Smooth muscle cell (in vitro differentiated cells): ENCODE measurements around the gene MAD1L1. TPM values are rescaled to one million over a fixed set of nuclear protein-coding genes. Genes with fewer than 3 reads are reported as not detected.
"Not testable (repeated sequence)": the region's sequence is repeated elsewhere in the genome, so short reads cannot be mapped to it uniquely, and the experiment has no call there.

Source experiments
- DNase-seq: peaks from one replicate; lab custom pipeline; 2025; ENCODE audit not compliant: unreplicated experiment; lab: John Stamatoyannopoulos, UW
- H2AFZ ChIP-seq: fragments of 200-600 bp; sonication (generic); 2 replicates; pipeline ENCODE4 v1.6.0; 2016; ENCODE audit warnings: antibody characterized with exemption, low read depth, mild to moderate bottlenecking
- H3F3A ChIP-seq: fragments of 200-600 bp; sonication (generic); 2 replicates; pipeline ENCODE4 v1.6.0; 2017; ENCODE audit warnings: antibody characterized with exemption, low read depth
- H3K27ac ChIP-seq: fragments of 200-600 bp; sonication (generic); 2 replicates; pipeline ENCODE4 v1.5.1; 2016; ENCODE audit warnings: low read depth, mild to moderate bottlenecking
- H3K27me3 ChIP-seq: fragments of 200-600 bp; sonication (generic); 2 replicates; pipeline ENCODE4 v1.6.1; 2016; ENCODE audit warnings: low read depth, mild to moderate bottlenecking
- H3K36me3 ChIP-seq: fragments of 200-600 bp; sonication (generic); 2 replicates; pipeline ENCODE4 v1.5.1; 2016; ENCODE audit warnings: low read depth
- H3K4me1 ChIP-seq: fragments of 200-600 bp; sonication (generic); 2 replicates; pipeline ENCODE4 v1.5.1; 2016; ENCODE audit warnings: low read depth
- H3K4me2 ChIP-seq: fragments of 200-600 bp; sonication (generic); 2 replicates; pipeline ENCODE4 v1.6.0; 2016; ENCODE audit warnings: mild to moderate bottlenecking
- H3K4me3 ChIP-seq: fragments of 200-600 bp; sonication (generic); 2 replicates; pipeline ENCODE4 v1.5.1; 2016; ENCODE audit warnings: mild to moderate bottlenecking
- H3K79me2 ChIP-seq: fragments of 200-600 bp; sonication (generic); 2 replicates; pipeline ENCODE4 v1.6.0; 2016; ENCODE audit warnings: low read depth, mild to moderate bottlenecking
- H3K9ac ChIP-seq: fragments of 200-600 bp; sonication (generic); 2 replicates; pipeline ENCODE4 v1.6.0; 2016; ENCODE audit warnings: low read depth
- H3K9me3 ChIP-seq: fragments of 200-600 bp; sonication (generic); replicated peaks from 2 replicates; pipeline ENCODE4 v1.5.1; 2016; ENCODE audit warnings: low read depth
- H4K20me1 ChIP-seq: fragments of 200-600 bp; sonication (generic); 2 replicates; pipeline ENCODE4 v1.6.0; 2016; ENCODE audit warnings: low read depth
- CTCF ChIP-seq: fragments of 200-600 bp; sonication (generic); IDR thresholded peaks from 2 replicates; pipeline ENCODE4 v1.5.1; 2017; ENCODE audit warnings: borderline replicate concordance, mild to moderate bottlenecking, antibody characterized with exemption; ENCODE audit not compliant: insufficient read depth, poor library complexity, severe bottlenecking
- WGBS: methylation state at CpG from one replicate; pipeline ENCODE4 v1.1.7; 2016; ENCODE audit warnings: low lambda C conversion rate; 5-methylcytosine and 5-hydroxymethylcytosine counted together
- polyA plus RNA-seq: library from polyadenylated mRNA; unstranded; fragments of >200 nt; fragmentation: Nextera tagmentation; extraction: Ambion mirVana; gene quantifications from 2 replicates; pipeline ENCODE4 v1.2.1, GENCODE V29; 2016
- total RNA-seq: library from RNA; depleted of rRNA; stranded (reverse); fragments of >200 nt; gene quantifications from 2 replicates; pipeline ENCODE4 v1.2.3, GENCODE V29; 2014

Gene MAD1L1
- total and polyA plus RNA-seq, 2 experiments from 2014 or later, result 33.4 to 60.7 TPM

GRCh38 chr7:1826931-1827330 lies 405.8 kb downstream of the MAD1L1 start:
- H3F3A ChIP-seq, result not testable (repeated sequence)

GRCh38 chr7:1825897-1826741 lies 406.6 kb downstream of the MAD1L1 start:
- H3K4me1 ChIP-seq, result no peaks in the 10 kb centered on the region
- 95% methylated on average over 44 of the region's 45 CpGs for WGBS

More at GRCh38 chr7:1826931-1827330, 405.8 kb downstream of the MAD1L1 start:
- H3K9ac ChIP-seq, H3K4me3 ChIP-seq, H3K4me1 ChIP-seq, H3K79me2 ChIP-seq, H3K36me3 ChIP-seq, H3K27ac ChIP-seq, H4K20me1 ChIP-seq, H3K9me3 ChIP-seq, H3K4me2 ChIP-seq, H2AFZ ChIP-seq, H3K27me3 ChIP-seq, DNase-seq: not testable (repeated sequence)
- WGBS, result 89% methylated on average over 15 of the region's 21 CpGs

GRCh38 chr7:1825647-1825896 lies 407.2 kb downstream of the MAD1L1 start:
- not testable (repeated sequence) for H3K9me3 ChIP-seq, H3K4me1 ChIP-seq, H4K20me1 ChIP-seq, H3K27me3 ChIP-seq, H2AFZ ChIP-seq, H3K4me3 ChIP-seq, H3K36me3 ChIP-seq, H3K9ac ChIP-seq, H3K79me2 ChIP-seq, H3F3A ChIP-seq, H3K4me2 ChIP-seq, DNase-seq, H3K27ac ChIP-seq
- WGBS, result 95% methylated on average over 4 of the region's 4 CpGs

More at GRCh38 chr7:1825897-1826741, 406.6 kb downstream of the MAD1L1 start:
- H3K9ac ChIP-seq, result no peak overlapping the region
- DNase-seq, result no peak
- H3K4me2 ChIP-seq, result no peak overlapping the region
- TF ChIP-seq CTCF, result no peak
- no peaks in the 10 kb centered on the region for H3F3A ChIP-seq
- no peaks in the 10 kb centered on the region for H4K20me1 ChIP-seq
- no peak overlapping the region for H3K27ac ChIP-seq
- no peaks in the 10 kb centered on the region for H3K27me3 ChIP-seq
- no peaks in the 10 kb centered on the region for H3K36me3 ChIP-seq
- no peaks in the 10 kb centered on the region for H3K79me2 ChIP-seq
- H3K9me3 ChIP-seq, result no peaks in the 10 kb centered on the region
- H2AFZ ChIP-seq, result no peak overlapping the region
- H3K4me3 ChIP-seq, result no peak overlapping the region

GRCh38 chr7:1824882-1825646 lies 407.7 kb downstream of the MAD1L1 start:
- not testable (repeated sequence) for H3K79me2 ChIP-seq, H3K4me1 ChIP-seq, H3K27ac ChIP-seq, H3F3A ChIP-seq, H3K4me3 ChIP-seq, H3K9ac ChIP-seq, H3K36me3 ChIP-seq, H3K27me3 ChIP-seq, H4K20me1 ChIP-seq, DNase-seq, H2AFZ ChIP-seq, H3K4me2 ChIP-seq, H3K9me3 ChIP-seq
- WGBS, result 89% methylated on average over 28 of the region's 28 CpGs

DNA sequence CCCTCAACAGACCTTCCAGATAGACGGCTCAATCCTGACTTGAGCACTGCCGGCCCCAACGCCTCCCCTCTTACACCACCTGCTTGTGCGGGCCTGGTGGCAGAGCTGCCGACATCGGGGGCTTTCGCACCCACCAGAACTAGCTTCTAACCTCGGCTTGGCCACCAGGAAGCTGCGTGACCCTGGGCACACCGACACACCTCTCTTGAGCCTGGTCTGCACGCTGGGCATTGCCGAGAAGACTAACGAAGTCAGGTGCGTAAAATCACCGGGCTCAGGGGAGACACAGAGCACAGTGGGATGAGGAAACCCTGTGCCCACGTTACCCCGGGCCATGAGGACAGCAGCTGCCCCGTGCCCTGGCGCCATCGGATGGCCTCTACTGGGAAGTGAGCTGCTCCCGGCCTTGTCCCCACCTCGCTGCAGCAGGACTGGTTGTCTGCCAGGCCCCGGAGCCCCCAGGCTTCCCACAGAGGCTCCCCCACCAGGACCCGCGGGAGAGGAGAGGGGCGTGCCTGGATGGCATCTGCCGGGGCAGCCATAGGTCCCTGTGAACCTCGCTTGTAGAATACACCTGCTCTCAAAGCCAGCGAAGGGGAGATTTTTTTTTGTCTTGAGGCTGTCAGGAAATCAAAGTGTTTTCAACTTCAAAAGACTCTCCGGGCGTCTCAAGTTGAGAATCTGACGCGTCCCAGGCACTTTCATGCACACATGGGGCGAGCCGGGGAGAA lies 408.4 kb downstream of the MAD1L1 start:
- H3K4me1 ChIP-seq, H3K27ac ChIP-seq, H3K79me2 ChIP-seq, H2AFZ ChIP-seq, DNase-seq, H3K9me3 ChIP-seq, H3K9ac ChIP-seq, H3K4me2 ChIP-seq, H3K27me3 ChIP-seq, H3K36me3 ChIP-seq, H3F3A ChIP-seq, H3K4me3 ChIP-seq: not testable (repeated sequence)
- H4K20me1 ChIP-seq, result peaks cover 12% of the 10 kb centered on the region
- 94% methylated on average over 34 of the region's 35 CpGs for WGBS
